H1 (cell line): ENCODE measurements around the gene ZBTB44. TPM values are rescaled to one million over a fixed set of nuclear protein-coding genes. Genes with fewer than 3 reads are reported as not detected.

Source experiments
- CTCF ChIA-PET: fragments of 300-600 bp; sonication (Branson Sonifier 250); formaldehyde crosslinking; loops from one replicate; lab custom pipeline; 2021; ENCODE audit not compliant: partially characterized antibody; lab: Charles Lee
- POLR2A ChIA-PET: fragments of 300-600 bp; sonication (Branson Sonifier 250); formaldehyde crosslinking; loops from one replicate; lab custom pipeline; 2021; ENCODE audit warnings: inconsistent platforms; ENCODE audit not compliant: partially characterized antibody; lab: Charles Lee
- DNase-seq, 2 experiments: peaks; one replicate each; pipeline versions ENCODE4 v3.0.0 to v3.0.0-alpha.2; 2010 to 2022; ENCODE audit warnings: low spot score in 2 of 2, low read depth in 1 of 2, mixed read lengths in 1 of 2
- FAIRE-seq: peaks from 2 replicates; lab custom pipeline; 2011; peaks lifted over from hg19 to GRCh38; lab: Jason Lieb, UNC
- H2AFZ ChIP-seq: 2 replicates; pipeline ENCODE4 v1.8.1; 2012; ENCODE audit warnings: low read length, inconsistent platforms
- H2AK5ac ChIP-seq: 2 replicates; pipeline ENCODE4 v1.6.1; 2013; ENCODE audit warnings: low read depth, low read length
- H2BK120ac ChIP-seq: replicated peaks from 2 replicates; pipeline ENCODE3; 2013; ENCODE audit warnings: low read depth, low read length, inconsistent platforms
- H2BK12ac ChIP-seq: 2 replicates; pipeline ENCODE4 v1.6.1; 2013; ENCODE audit warnings: low read depth, low read length
- H2BK15ac ChIP-seq: 2 replicates; pipeline ENCODE4 v1.6.1; 2013; ENCODE audit warnings: low read length
- H2BK20ac ChIP-seq: 2 replicates; pipeline ENCODE4 v1.6.1; 2013; ENCODE audit warnings: low read length
- H2BK5ac ChIP-seq: 2 replicates; pipeline ENCODE4 v1.6.1; 2013; ENCODE audit warnings: low read depth, low read length
- H3K14ac ChIP-seq: 2 replicates; pipeline ENCODE4 v1.6.1; 2013; ENCODE audit warnings: inconsistent platforms; ENCODE audit not compliant: insufficient read length
- H3K18ac ChIP-seq: 2 replicates; pipeline ENCODE4 v1.6.1; 2013; ENCODE audit warnings: low read length; ENCODE audit errors: extremely low read depth
- H3K23ac ChIP-seq: 2 replicates; pipeline ENCODE4 v1.6.1; 2013; ENCODE audit warnings: inconsistent platforms; ENCODE audit not compliant: insufficient read length
- H3K23me2 ChIP-seq: 2 replicates; pipeline ENCODE4 v1.6.1; 2013; ENCODE audit warnings: low read depth, low read length
- H3K27ac ChIP-seq: 2 replicates; pipeline ENCODE4 v1.6.1; 2011; ENCODE audit warnings: low read depth, low read length, inconsistent platforms
- H3K27me3 ChIP-seq, 4 experiments: replicated peaks in 1 of 4; 1 replicate in 1 of 4; 2 replicates in 3 of 4; pipeline versions ENCODE4 v1.6.1 to v1.8.1; 2011 to 2013; ENCODE audit warnings: low read length in 3 of 4, mild to moderate bottlenecking in 3 of 4, inconsistent platforms in 2 of 4, mixed read lengths in 2 of 4, moderate library complexity in 1 of 4; ENCODE audit not compliant: control insufficient read depth in 3 of 4, insufficient read depth in 3 of 4; ENCODE audit errors: extremely low read depth in 1 of 4
- H3K36me3 ChIP-seq, 4 experiments: 2 replicates each; pipeline versions ENCODE4 v1.6.1 to v1.8.1; 2011 to 2013; ENCODE audit warnings: mild to moderate bottlenecking in 4 of 4, low read length in 3 of 4, moderate library complexity in 2 of 4, control low read depth in 1 of 4, inconsistent platforms in 1 of 4; ENCODE audit not compliant: insufficient read depth in 4 of 4, control insufficient read depth in 2 of 4
- H3K4ac ChIP-seq: replicated peaks from 2 replicates; pipeline ENCODE3; 2013; ENCODE audit warnings: low read length, low read depth, mixed read lengths, inconsistent platforms; ENCODE audit not compliant: insufficient read length
- H3K4me1 ChIP-seq, 4 experiments: replicated peaks in 1 of 4; 1 replicate in 1 of 4; 2 replicates in 3 of 4; pipeline versions ENCODE4 v1.6.1 to v1.8.1; 2011 to 2013; ENCODE audit warnings: low read length in 3 of 4, inconsistent platforms in 2 of 4, mixed read lengths in 1 of 4; ENCODE audit not compliant: insufficient read depth in 4 of 4, control insufficient read depth in 3 of 4
- H3K4me2 ChIP-seq, 2 experiments: 2 replicates each; pipeline versions ENCODE4 v1.6.1 to v1.8.1; 2011 to 2013; ENCODE audit warnings: low read depth in 2 of 2, low read length in 2 of 2, control low read depth in 1 of 2, inconsistent platforms in 1 of 2, mild to moderate bottlenecking in 1 of 2; ENCODE audit not compliant: insufficient read depth in 1 of 2
- H3K4me3 ChIP-seq, 4 experiments: fragments of 200-600, 300-600 bp in 1 of 4; sonication (generic), shearing (Covaris generic), sonication (Bioruptor Twin) in 1 of 4; 2 replicates each; pipeline versions ENCODE4 v1.5.1 to v1.8.1; 2011 to 2016; ENCODE audit warnings: low read length in 4 of 4, low read depth in 3 of 4, control low read depth in 2 of 4, inconsistent platforms in 2 of 4, mild to moderate bottlenecking in 2 of 4, mixed read lengths in 1 of 4, moderate library complexity in 1 of 4; ENCODE audit not compliant: insufficient read depth in 2 of 4; ENCODE audit errors: extremely low read depth in 1 of 4
- H3K56ac ChIP-seq: replicated peaks from 2 replicates; pipeline ENCODE3; 2013; ENCODE audit warnings: low read depth, mild to moderate bottlenecking, mixed read lengths, low read length, inconsistent platforms; ENCODE audit not compliant: insufficient read length
- H3K79me1 ChIP-seq: 2 replicates; pipeline ENCODE4 v1.6.1; 2013; ENCODE audit warnings: low read depth, low read length, control low read depth
- H3K79me2 ChIP-seq, 2 experiments: 2 replicates each; pipeline versions ENCODE4 v1.6.1 to v1.8.1; 2012 to 2013; ENCODE audit warnings: low read length in 2 of 2, mild to moderate bottlenecking in 2 of 2, inconsistent platforms in 1 of 2; ENCODE audit not compliant: insufficient read depth in 2 of 2, control insufficient read depth in 1 of 2
- H3K9ac ChIP-seq, 4 experiments: replicated peaks in 1 of 4; 1 replicate in 1 of 4; 2 replicates in 3 of 4; pipeline versions ENCODE4 v1.6.1 to v1.8.1; 2011 to 2013; ENCODE audit warnings: low read depth in 3 of 4, low read length in 3 of 4, control low read depth in 2 of 4, mild to moderate bottlenecking in 2 of 4, moderate library complexity in 2 of 4, inconsistent platforms in 1 of 4; ENCODE audit errors: extremely low read depth in 1 of 4
- H3K9me3 ChIP-seq, 2 experiments: 2 replicates each; pipeline versions ENCODE4 v1.6.1 to v1.8.1; 2012 to 2013; ENCODE audit warnings: mild to moderate bottlenecking in 2 of 2, moderate library complexity in 2 of 2, control low read depth in 1 of 2, inconsistent platforms in 1 of 2, low read depth in 1 of 2, low read length in 1 of 2, mixed read lengths in 1 of 2; ENCODE audit not compliant: insufficient read depth in 2 of 2
- H4K20me1 ChIP-seq, 2 experiments: replicated peaks in 1 of 2; 2 replicates each; pipeline versions ENCODE3 to v1.8.1; 2011 to 2013; ENCODE audit warnings: inconsistent platforms in 2 of 2, low read length in 2 of 2, mild to moderate bottlenecking in 1 of 2; ENCODE audit not compliant: insufficient read depth in 2 of 2, control insufficient read depth in 1 of 2
- H4K5ac ChIP-seq: 2 replicates; pipeline ENCODE4 v1.6.1; 2013; ENCODE audit warnings: low read length, low read depth, mixed read lengths, inconsistent platforms; ENCODE audit not compliant: insufficient read length
- H4K8ac ChIP-seq: 2 replicates; pipeline ENCODE4 v1.8.0; 2013; ENCODE audit warnings: mild to moderate bottlenecking, moderate library complexity, low read length, inconsistent platforms; ENCODE audit not compliant: insufficient read depth; ENCODE audit errors: extremely low read depth
- H4K91ac ChIP-seq: replicated peaks from 2 replicates; pipeline ENCODE3; 2013; ENCODE audit warnings: low read length, mixed read lengths, inconsistent platforms; ENCODE audit not compliant: insufficient read length
- EZH2 ChIP-seq: fragments of 200-600 bp; sonication (generic); IDR thresholded peaks from 2 replicates; pipeline ENCODE4 v1.7.1; 2012; ENCODE audit warnings: low read depth, mild to moderate bottlenecking, moderate library complexity, low read length, inconsistent platforms; ENCODE audit not compliant: severe bottlenecking
- PHF8 ChIP-seq: fragments of 200-600 bp; sonication (generic); conservative IDR thresholded peaks from 2 replicates; pipeline ENCODE4 v1.7.1; 2012; ENCODE audit warnings: low read depth, mild to moderate bottlenecking, inconsistent platforms, low read length, moderate library complexity
- RAD21 ChIP-seq, 2 experiments: IDR thresholded peaks in 1 of 2; conservative IDR thresholded peaks in 1 of 2; 2 replicates each; pipeline ENCODE4 v1.6.1; 2011; ENCODE audit warnings: low read depth in 2 of 2, low read length in 2 of 2, improper control_type of control experiment in 1 of 2, inconsistent platforms in 1 of 2, mild to moderate bottlenecking in 1 of 2, moderate library complexity in 1 of 2
- SP1 ChIP-seq: IDR thresholded peaks from 2 replicates; pipeline ENCODE4 v1.6.1; 2011; ENCODE audit warnings: low read depth, low read length
- SUZ12 ChIP-seq: fragments of 200-600 bp; sonication (generic); IDR thresholded peaks from 2 replicates; pipeline ENCODE4 v1.6.1; 2012; ENCODE audit warnings: mild to moderate bottlenecking, inconsistent platforms, low read length, moderate library complexity, mixed read lengths
- ZNF274 ChIP-seq: IDR thresholded peaks from 2 replicates; pipeline ENCODE4 v1.7.0; 2012; ENCODE audit warnings: low read length, borderline replicate concordance; ENCODE audit errors: extremely low read depth
- WGBS, 2 experiments: shearing (Covaris generic) in 1 of 2; methylation state at CpG; one replicate each; pipeline versions ENCODE4 v1.1.6 to v1.1.7; 2013 to 2015; ENCODE audit warnings: low lambda C conversion rate in 2 of 2, mixed read lengths in 2 of 2, inconsistent platforms in 1 of 2, low coverage in 1 of 2, missing lambda C conversion rate in 1 of 2; ENCODE audit not compliant: insufficient replicate concordance in 2 of 2, insufficient coverage in 1 of 2, insufficient read length in 1 of 2; ENCODE audit errors: extremely low coverage in 1 of 2, missing lambda C conversion rate in 1 of 2; 5-methylcytosine and 5-hydroxymethylcytosine counted together
- polyA plus RNA-seq, 7 experiments: library from polyadenylated mRNA; depleted of rRNA in 3 of 7; stranded (reverse) in 5 of 7; unstranded in 2 of 7; fragments of >200 nt in 5 of 7; fragments of 200-250 nt in 2 of 7; gene quantifications; 1 replicate in 5 of 7; 2 replicates in 1 of 7; 4 replicates in 1 of 7; pipeline versions ENCODE4 v1.2.1 to v1.2.3, GENCODE V29; 2011 to 2013; ENCODE audit warnings: missing spikeins in 2 of 7, mixed read lengths in 2 of 7
- total RNA-seq: library from RNA; stranded (reverse); fragmentation: NEBNext Ultra II Directional; extraction: Animal tissue kit (Norgen Biotek cat#: 25700); gene quantifications from 2 replicates; pipeline ENCODE4 v1.2.1, GENCODE V29; 2021
- TF ChIP-seq, protein P1 (sequence below): IDR thresholded peaks from 2 replicates; pipeline ENCODE4 v1.6.1; 2012; ENCODE audit warnings: inconsistent platforms

Gene ZBTB44
- total and polyA plus RNA-seq, 2 of the 8 experiments (the other 6 are each of a cell fraction or from before 2014, with no cell fraction given) = 37.2 to 158 TPM

DNA sequence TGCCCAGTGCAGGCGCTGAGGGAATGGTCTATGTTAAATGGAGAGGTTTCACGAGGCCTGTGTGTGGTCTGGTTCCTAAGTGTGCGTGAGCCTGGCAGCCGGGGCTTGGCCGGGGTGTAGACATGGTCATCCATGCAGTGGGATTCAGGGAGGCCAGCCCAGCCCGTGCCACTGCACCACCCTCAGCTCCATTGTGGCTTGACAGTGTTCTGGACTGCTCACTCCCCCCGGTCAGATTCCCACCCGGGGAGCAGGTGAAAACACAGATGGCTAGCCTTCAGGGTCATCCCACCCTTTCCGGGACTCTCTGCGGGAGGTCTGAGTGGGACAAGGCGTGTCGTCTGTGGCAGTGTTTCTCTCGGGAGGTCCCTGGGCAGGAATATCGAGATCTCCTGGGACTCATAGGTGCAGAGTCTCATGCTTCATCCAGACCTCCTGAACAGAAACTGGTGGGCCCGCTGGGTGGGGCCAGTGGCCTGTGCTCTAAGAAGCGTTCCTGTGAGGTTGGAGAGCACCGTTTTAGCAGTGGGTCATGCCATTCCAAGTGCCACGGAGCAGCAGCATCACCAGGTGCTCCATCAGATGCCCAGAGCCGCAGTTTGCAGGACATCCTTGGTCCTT lies 102.8 kb downstream of the ZBTB44 start:
- Histone ChIP-seq H3K14ac (no peak overlapping the region), H3K4me3 (no peak overlapping the region), H2BK12ac (0 out of 2 replicates have a peak overlapping the region, but pooled peaks have one; percentile 2), H4K5ac (no peak overlapping the region), H2BK5ac (no peak overlapping the region), H2BK120ac (no peak overlapping the region), H3K9ac (no peak overlapping the region), H3K23me2 (no peaks in the 10 kb centered on the region), H2BK15ac (no peak overlapping the region), H3K4me1 (peaks cover 0 to 6% (median 3%) of the 10 kb centered on the region in 4 experiments; a peak in 6 of 7 replicates), H2BK20ac (no peak overlapping the region), H3K18ac (no peak overlapping the region), H4K20me1 (peaks cover 0 to 3% of the 10 kb centered on the region in 2 experiments), H4K8ac (no peak overlapping the region), H3K4me2 (no peak overlapping the region), H3K9me3 (no peaks in the 10 kb centered on the region), H3K4ac (no peak overlapping the region), H3K79me2 (no peaks in the 10 kb centered on the region), H3K27me3 (no peaks in the 10 kb centered on the region), H3K79me1 (no peaks in the 10 kb centered on the region), H2AK5ac (no peak overlapping the region), H3K23ac (no peak overlapping the region), H2AFZ (no peak overlapping the region), H3K56ac (no peak overlapping the region), H4K91ac (no peak overlapping the region), H3K36me3 (no peaks in the 10 kb centered on the region; a peak in 1 of 8 replicates), H3K27ac (no peak overlapping the region; the same call in 1 of the 2 replicates)
- ChIA-PET POLR2A (no interaction called here), CTCF (interaction anchor here (0.6 to 2.5 kb wide), 21 partner anchors 10 to 665 kb away, joined by 3 to 22 read pairs (median 5); partner anchors contain the start of gene ADAMTS8)
- DNase-seq = peak in 1 of 2 experiments; percentile 39
- WGBS, 2 experiments = 91% methylated on average over 19 of the region's 19 CpGs; no CpG with 5 or more reads in 1 of the 2 experiments
- FAIRE-seq = no peak
- no peak for TF ChIP-seq SUZ12
- no peak for TF ChIP-seq RAD21 (IDR thresholded peaks at IDR 0.05 in 1 of 2, conservative IDR thresholded peaks at IDR 0.05 in 1 of 2; ENCODE audit: low read depth in 2 of 2, low read length in 2 of 2)
- TF ChIP-seq, protein P1, sequence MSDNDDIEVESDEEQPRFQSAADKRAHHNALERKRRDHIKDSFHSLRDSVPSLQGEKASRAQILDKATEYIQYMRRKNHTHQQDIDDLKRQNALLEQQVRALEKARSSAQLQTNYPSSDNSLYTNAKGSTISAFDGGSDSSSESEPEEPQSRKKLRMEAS = no peak
- no peak for TF ChIP-seq EZH2
- TF ChIP-seq PHF8 = no peak
- TF ChIP-seq ZNF274 = no peak
- TF ChIP-seq SP1 = no peak
